MCF 10A (cell line): Measurements from ENCODE around the gene CFAP97D2. TPM values are rescaled to one million over a fixed set of nuclear protein-coding genes. Genes with fewer than 3 reads are reported as not detected.

ENCODE experiments used
- BruUV-seq: library from RNA; stranded (reverse); fragments of 400-500 nt; replicated peaks from 2 replicates; lab custom pipeline; 2021; lab: Mats Ljungman, UMichigan
- CTCF ChIA-PET: fragments of 300-600 bp; sonication (Branson Sonifier 250); formaldehyde crosslinking; extraction: SDS; loops from one replicate; lab custom pipeline; 2021; ENCODE audit warnings: antibody characterized with exemption, inconsistent platforms; lab: Yijun Ruan, JAX
- POLR2A ChIA-PET: fragments of 300-600, 350-650 bp; sonication (Branson Sonifier 250); formaldehyde crosslinking; extraction: SDS; loops from one replicate; lab custom pipeline; 2020; ENCODE audit warnings: antibody characterized with exemption, inconsistent platforms; lab: Yijun Ruan, JAX
- DNase-seq: peaks from one replicate; pipeline ENCODE4 v3.0.0-alpha.2; 2018; ENCODE audit not compliant: unreplicated experiment
- H3K27ac Mint-ChIP-seq: one replicate; pipeline ENCODE4 v1.8.0; 2022; ENCODE audit warnings: mild to moderate bottlenecking, low read depth, mixed read lengths; ENCODE audit not compliant: unreplicated experiment
- H3K27me3 Mint-ChIP-seq: one replicate; pipeline ENCODE4 v1.8.0; 2022; ENCODE audit warnings: mixed read lengths; ENCODE audit not compliant: insufficient read depth, unreplicated experiment
- H3K36me3 Mint-ChIP-seq: one replicate; pipeline ENCODE4 v1.8.0; 2022; ENCODE audit warnings: mild to moderate bottlenecking, moderate library complexity, mixed read lengths; ENCODE audit not compliant: insufficient read depth, unreplicated experiment
- H3K4me1 Mint-ChIP-seq: one replicate; pipeline ENCODE4 v1.8.0; 2022; ENCODE audit warnings: mixed read lengths; ENCODE audit not compliant: insufficient read depth, unreplicated experiment
- H3K4me3 Mint-ChIP-seq: one replicate; pipeline ENCODE4 v1.8.0; 2022; ENCODE audit warnings: mild to moderate bottlenecking, moderate library complexity, mixed read lengths; ENCODE audit not compliant: unreplicated experiment
- H3K9me3 Mint-ChIP-seq: one replicate; pipeline ENCODE4 v1.8.0; 2022; ENCODE audit warnings: mixed read lengths; ENCODE audit not compliant: unreplicated experiment
- CTCF ChIP-seq: fragments of 200-600 bp; IDR thresholded peaks from one replicate; pipeline ENCODE4 v1.8.0; 2022; ENCODE audit warnings: antibody characterized with exemption, mild to moderate bottlenecking; ENCODE audit not compliant: unreplicated experiment
- intact Hi-C: fragments of 100-400 bp; cut with micrococcal nuclease; formaldehyde crosslinking; loops from 2 replicates; pipeline ENCODE4 v1.14.1; 2022
- total RNA-seq: library from RNA; stranded (reverse); gene quantifications from 2 replicates; pipeline ENCODE4 v1.2.3, GENCODE V29; 2022

Gene CFAP97D2
- total RNA-seq, 1 experiment from 2014 or later, result not detected

- BruUV-seq, result no TSS peak
- TF ChIP-seq CTCF, result no peak
- Mint-ChIP-seq H3K9me3 (no peaks in the 10 kb centered on the region), H3K36me3 (no peaks in the 10 kb centered on the region), H3K4me1 (peaks cover 6% of the 10 kb centered on the region), H3K27ac (no peak overlapping the region), H3K27me3 (no peaks in the 10 kb centered on the region), H3K4me3 (no peak overlapping the region)
- ChIA-PET CTCF (interaction anchor here (0.7 to 1.8 kb wide), 10 partner anchors 10 to 404 kb away, joined by 3 to 11 read pairs (median 4); no protein-coding TSS in a partner anchor), POLR2A (interaction anchor here (0.6 to 1.1 kb wide), 3 partner anchors 161 to 406 kb away, joined by 3 to 5 read pairs (median 3); no protein-coding TSS in a partner anchor)
- intact Hi-C loops, result loop anchor here (1.0 to 5.0 kb wide), 5 partner anchors 73 to 409 kb away; partner anchors contain the start of gene RASA3
- DNase-seq, result no peak
Measured at GRCh38 chr13:114225610-114226009, 46.6 kb downstream of the CFAP97D2 start.

GRCh38 chr13:114226088-114226487 lies 47.0 kb downstream of the CFAP97D2 start:
- intact Hi-C loops, result loop anchor here (1.0 to 5.0 kb wide), 5 partner anchors 74 to 409 kb away; partner anchors contain the start of gene RASA3
- TF ChIP-seq CTCF, result no peak
- Mint-ChIP-seq H3K27ac (no peak overlapping the region), H3K4me1 (peaks cover 6% of the 10 kb centered on the region), H3K4me3 (no peak overlapping the region), H3K36me3 (no peaks in the 10 kb centered on the region), H3K9me3 (no peaks in the 10 kb centered on the region), H3K27me3 (no peaks in the 10 kb centered on the region)
- BruUV-seq, result no TSS peak
- peak; percentile 9 for DNase-seq
- POLR2A ChIA-PET, result interaction anchor here (0.6 to 1.1 kb wide), 3 partner anchors 161 to 407 kb away, joined by 3 to 5 read pairs (median 3); no protein-coding TSS in a partner anchor
- CTCF ChIA-PET, result interaction anchor here (0.7 to 1.8 kb wide), 11 partner anchors 10 to 404 kb away, joined by 3 to 11 read pairs (median 4); no protein-coding TSS in a partner anchor

GRCh38 chr13:114226699-114227323 lies 47.8 kb downstream of the CFAP97D2 start:
- peak; percentile 84 for DNase-seq
- CTCF ChIA-PET, result interaction anchor here (0.7 to 1.8 kb wide), 7 partner anchors 14 to 279 kb away, joined by 3 to 11 read pairs (median 4); no protein-coding TSS in a partner anchor
- peak; percentile 96 for TF ChIP-seq CTCF
- H3K9me3 Mint-ChIP-seq, result no peaks in the 10 kb centered on the region
- no peaks in the 10 kb centered on the region for H3K36me3 Mint-ChIP-seq
- POLR2A ChIA-PET, result interaction anchor here (1.1 kb wide), 1 partner anchor 162 kb away, joined by 5 read pairs; no protein-coding TSS in a partner anchor
- peaks cover 6% of the 10 kb centered on the region for H3K4me1 Mint-ChIP-seq
- H3K27ac Mint-ChIP-seq, result no peak overlapping the region
- no peaks in the 10 kb centered on the region for H3K27me3 Mint-ChIP-seq
- no TSS peak for BruUV-seq
- intact Hi-C loops, result loop anchor here (1.0 to 5.0 kb wide), 5 partner anchors 75 to 410 kb away; partner anchors contain the start of gene RASA3
- H3K4me3 Mint-ChIP-seq, result no peak overlapping the region

- Mint-ChIP-seq H3K27ac (no peak overlapping the region), H3K4me3 (no peak overlapping the region), H3K9me3 (no peaks in the 10 kb centered on the region), H3K27me3 (no peaks in the 10 kb centered on the region), H3K36me3 (no peaks in the 10 kb centered on the region), H3K4me1 (peaks cover 6% of the 10 kb centered on the region)
- no peak for DNase-seq
- BruUV-seq, result no TSS peak
- intact Hi-C loops, result loop anchor here (2.0 to 5.0 kb wide), 3 partner anchors 75 to 411 kb away; partner anchors contain the start of gene RASA3
- CTCF ChIA-PET, result interaction anchor here (0.7 to 1.8 kb wide), 6 partner anchors 149 to 900 kb away, joined by 3 to 11 read pairs (median 4); no protein-coding TSS in a partner anchor
- no peak for TF ChIP-seq CTCF
- POLR2A ChIA-PET, result no interaction called here
Measured at GRCh38 chr13:114227528-114227927, 48.5 kb downstream of the CFAP97D2 start.
